ENCODE results near the gene STK16. TPM values are rescaled to one million over a fixed set of nuclear protein-coding genes. Genes with fewer than 3 reads are reported as not detected.

STK16 gene
- total and polyA plus RNA-seq, 12 donors = 12.9 to 26.7 (median 19.7) TPM

- DNase-seq (no peak), ATAC-seq (peak in 1 of 8 donors; percentile 2)
- Histone ChIP-seq H3K9me3 (peaks cover 0 to 2% (median 0%) of the 10 kb centered on the region in 11 donors), H3K27ac (peak overlapping the region; percentile 80 to 99 (median 95)), H3K4me1 (peaks cover 8 to 31% (median 20%) of the 10 kb centered on the region in 9 donors), H3K36me3 (peaks cover 0 to 45% (median 17%) of the 10 kb centered on the region in 9 donors), H3K4me3 (peak overlapping the region; percentile 33 to 82 (median 70)), H3K27me3 (no peaks in the 10 kb centered on the region)
- no peak for TF ChIP-seq CTCF (IDR thresholded peaks at IDR 0.05)
- intact Hi-C loops (cut with DNase I) = loop anchor here in 5 of 10 donors (2.0 to 5.0 kb wide), 5 partner anchors 31 to 71 kb away; partner anchors contain the start of genes CNPPD1 (in 2 of the 5), NHEJ1 (in 2 of the 5), DNAJB2 (in 1 of the 5) and SLC23A3 (in 1 of the 5)
- WGBS, 2 donors = 17 to 18% methylated on average over 22 of the region's 22 CpGs
These were observed 38.0 kb upstream of the STK16 start for GRCh38 chr2:219207134-219207883.

GRCh38 chr2:219207884-219208740 is 37.2 kb upstream of the STK16 start:
- Histone ChIP-seq H3K4me3 (peak overlapping the region in 4 of 10 donors; percentile 66 to 82 (median 75)), H3K36me3 (peaks cover 0 to 53% (median 17%) of the 10 kb centered on the region in 9 donors)
- 74 to 76% methylated on average over 17 of the region's 17 CpGs for WGBS, 2 donors

GRCh38 chr2:219209236-219210195 is 35.8 kb upstream of the STK16 start:
- no peak overlapping the region for H3K4me3 ChIP-seq
- intact Hi-C loops (cut with DNase I) = loop anchor here in 2 of 10 donors (5.0 kb wide), 2 partner anchors 37 to 47 kb away; partner anchors contain the start of genes NHEJ1 (in 1 of the 2) and SLC23A3 (in 1 of the 2)
- H3K36me3 ChIP-seq = peaks cover 0 to 67% (median 23%) of the 10 kb centered on the region in 9 donors
- no peaks in the 10 kb centered on the region for H3K27me3 ChIP-seq
- no peak overlapping the region for H3K27ac ChIP-seq
- DNase-seq = no peak
- no peak for ATAC-seq
- H3K4me1 ChIP-seq = peaks cover 8 to 31% (median 20%) of the 10 kb centered on the region in 9 donors
- TF ChIP-seq CTCF (IDR thresholded peaks at IDR 0.05) = no peak
- WGBS, 2 donors = 79 to 82% methylated on average over 18 of the region's 18 CpGs
- peaks cover 0 to 1% (median 0%) of the 10 kb centered on the region in 11 donors for H3K9me3 ChIP-seq

More at GRCh38 chr2:219207884-219208740, 37.2 kb upstream of the STK16 start:
- ATAC-seq = no peak
- Histone ChIP-seq H3K4me1 (peaks cover 8 to 31% (median 20%) of the 10 kb centered on the region in 9 donors), H3K27me3 (no peaks in the 10 kb centered on the region), H3K27ac (peak overlapping the region in 6 of 10 donors; percentile 92 to 98 (median 95)), H3K9me3 (peaks cover 0 to 2% (median 0%) of the 10 kb centered on the region in 11 donors)
- no peak for DNase-seq
- intact Hi-C loops (cut with DNase I) = loop anchor here in 5 of 10 donors (2.0 to 5.0 kb wide), 5 partner anchors 31 to 71 kb away; partner anchors contain the start of genes CNPPD1 (in 2 of the 5), NHEJ1 (in 2 of the 5), DNAJB2 (in 1 of the 5) and SLC23A3 (in 1 of the 5)
- TF ChIP-seq CTCF (IDR thresholded peaks at IDR 0.05) = no peak

Data from heart right ventricle (tissue), 16 donors.